Lower leg skin (tissue), 3 donors: ENCODE measurements around the gene ACTL8.

Experiments
- POLR2A ChIP-seq, 2 donors: fragments of 450-650 bp; IDR thresholded peaks; one replicate each; pipeline ENCODE4 v1.6.1; 2016 to 2017; ENCODE audit warnings: antibody characterized with exemption in 2 of 2, mild to moderate bottlenecking in 1 of 2, moderate library complexity in 1 of 2
- TF ChIP-seq, protein P1 (sequence below), 3 donors: fragments of 450-650 bp; IDR thresholded peaks; one replicate each; pipeline ENCODE4 v1.5.1; 2016; ENCODE audit warnings: antibody characterized with exemption in 3 of 3, mild to moderate bottlenecking in 3 of 3, moderate library complexity in 2 of 3

DNA sequence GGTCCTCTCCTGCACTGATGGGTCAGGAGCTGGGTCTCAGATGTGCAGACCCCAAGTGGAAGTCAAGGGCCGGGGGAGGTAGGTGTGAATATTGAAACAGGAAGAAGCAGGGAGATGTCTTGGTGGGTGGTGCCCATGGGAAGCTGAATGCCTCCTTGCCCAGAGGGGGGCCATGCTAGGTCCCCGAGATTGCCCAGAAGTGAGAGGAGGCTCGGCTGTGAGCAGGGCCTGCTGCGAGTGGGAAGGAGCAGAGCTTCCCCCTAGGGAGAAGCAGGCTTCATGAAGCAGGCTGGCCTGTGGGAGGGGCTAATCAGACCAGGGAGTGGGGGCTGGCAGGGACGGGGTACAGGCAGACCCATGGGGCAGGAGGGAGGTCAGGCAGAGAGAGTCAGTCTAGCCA lies 87.6 kb downstream of the ACTL8 start:
- TF ChIP-seq, protein P1, sequence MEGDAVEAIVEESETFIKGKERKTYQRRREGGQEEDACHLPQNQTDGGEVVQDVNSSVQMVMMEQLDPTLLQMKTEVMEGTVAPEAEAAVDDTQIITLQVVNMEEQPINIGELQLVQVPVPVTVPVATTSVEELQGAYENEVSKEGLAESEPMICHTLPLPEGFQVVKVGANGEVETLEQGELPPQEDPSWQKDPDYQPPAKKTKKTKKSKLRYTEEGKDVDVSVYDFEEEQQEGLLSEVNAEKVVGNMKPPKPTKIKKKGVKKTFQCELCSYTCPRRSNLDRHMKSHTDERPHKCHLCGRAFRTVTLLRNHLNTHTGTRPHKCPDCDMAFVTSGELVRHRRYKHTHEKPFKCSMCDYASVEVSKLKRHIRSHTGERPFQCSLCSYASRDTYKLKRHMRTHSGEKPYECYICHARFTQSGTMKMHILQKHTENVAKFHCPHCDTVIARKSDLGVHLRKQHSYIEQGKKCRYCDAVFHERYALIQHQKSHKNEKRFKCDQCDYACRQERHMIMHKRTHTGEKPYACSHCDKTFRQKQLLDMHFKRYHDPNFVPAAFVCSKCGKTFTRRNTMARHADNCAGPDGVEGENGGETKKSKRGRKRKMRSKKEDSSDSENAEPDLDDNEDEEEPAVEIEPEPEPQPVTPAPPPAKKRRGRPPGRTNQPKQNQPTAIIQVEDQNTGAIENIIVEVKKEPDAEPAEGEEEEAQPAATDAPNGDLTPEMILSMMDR (IDR thresholded peaks at IDR 0.05) = no peak
- TF ChIP-seq POLR2A (IDR thresholded peaks at IDR 0.05) = no peak
